ENCODE results near the gene FAM161A.
"Not testable (repeated sequence)": the region's sequence is repeated elsewhere in the genome, so short reads cannot be mapped to it uniquely, and the experiment has no call there.

The FAM161A gene

GRCh38 chr2:61853847-61854563, at the start of gene FAM161A:
Gene FAM161A, minus strand, starts transcription at chr2:61854060. Its CDS starts 19 bp downstream, at chr2:61854041.
- FAIRE-seq, result no peak

GRCh38 chr2:61900281-61900680, 46.4 kb upstream of the FAM161A start:
- FAIRE-seq, result no peak

- peak; percentile 62 for FAIRE-seq
Measured at GRCh38 chr2:61898810-61899209, 45.0 kb upstream of the FAM161A start.

GRCh38 chr2:61888267-61889055, 34.6 kb upstream of the FAM161A start, which contains the start of gene CCT4:
Gene CCT4, minus strand, starts transcription at chr2:61888656. Its CDS starts 149 bp downstream, at chr2:61888507.
- FAIRE-seq, result no peak

GRCh38 chr2:61887717-61888266, 33.9 kb upstream of the FAM161A start:
- no peak for FAIRE-seq

GRCh38 chr2:61885896-61886603, 32.2 kb upstream of the FAM161A start:
- no peak for FAIRE-seq

GRCh38 chr2:61882850-61883249, 29.0 kb upstream of the FAM161A start:
- FAIRE-seq, result no peak

GRCh38 chr2:61879351-61879750, 25.5 kb upstream of the FAM161A start:
- FAIRE-seq, result not testable (repeated sequence)

- no peak for FAIRE-seq
Measured at GRCh38 chr2:61878761-61879160, 24.9 kb upstream of the FAM161A start.

- FAIRE-seq, result no peak
Measured at GRCh38 chr2:61877571-61878245, 23.8 kb upstream of the FAM161A start.

GRCh38 chr2:61876400-61876799, 22.5 kb upstream of the FAM161A start:
- FAIRE-seq, result no peak

- not testable (repeated sequence) for FAIRE-seq
Measured at GRCh38 chr2:61866482-61867089, 12.7 kb upstream of the FAM161A start.

GRCh38 chr2:61862085-61862484, 8.2 kb upstream of the FAM161A start:
- FAIRE-seq, result no peak

GRCh38 chr2:61857224-61857623, 3.4 kb upstream of the FAM161A start:
- FAIRE-seq, result no peak

- no peak for FAIRE-seq
Measured at GRCh38 chr2:61855318-61855613, 1.4 kb upstream of the FAM161A start.

- FAIRE-seq, result peak; percentile 92
Measured at GRCh38 chr2:61854564-61855317, 881 bp upstream of the FAM161A start.

GRCh38 chr2:61853086-61853846, 594 bp downstream of the FAM161A start:
- no peak for FAIRE-seq

- not testable (repeated sequence) for FAIRE-seq
Measured at GRCh38 chr2:61851270-61851669, 2.6 kb downstream of the FAM161A start.

- FAIRE-seq, result no peak
Measured at GRCh38 chr2:61845320-61845719, 8.5 kb downstream of the FAM161A start.

GRCh38 chr2:61841286-61841685, 12.6 kb downstream of the FAM161A start:
- FAIRE-seq, result no peak

- no peak for FAIRE-seq
Measured at GRCh38 chr2:61834893-61835292, 19.0 kb downstream of the FAM161A start.

Data from TTC549 (cell line).